GM21786 (cell line): ENCODE data around the gene SPINT2.
"Not testable (repeated sequence)": the region's sequence is repeated elsewhere in the genome, so short reads cannot be mapped to it uniquely, and the experiment has no call there.

Experiments
- ATAC-seq: cut with Tn5 transposase; IDR thresholded peaks from one replicate; pipeline ENCODE4 v1.9.1; 2021; ENCODE audit not compliant: unreplicated experiment

SPINT2 gene

DNA sequence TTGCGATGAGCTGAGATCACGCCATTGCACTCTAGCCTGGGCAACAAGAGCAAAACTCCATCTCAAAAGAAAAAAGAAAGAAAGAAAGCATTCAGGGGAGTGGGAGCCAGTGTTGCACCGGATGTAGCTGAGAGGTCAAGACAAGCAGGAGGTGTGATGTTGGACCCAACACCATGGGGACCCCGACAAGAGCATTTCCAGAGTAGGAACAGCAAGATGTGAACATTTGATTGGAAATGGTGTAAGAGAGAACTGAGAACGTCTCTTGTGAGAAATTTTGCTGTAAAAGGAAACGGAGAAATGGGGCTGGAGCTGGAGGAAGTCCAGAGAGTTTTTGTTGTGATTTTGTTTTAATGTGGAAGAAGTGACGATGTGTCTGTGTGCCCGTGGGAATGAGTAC lies 24.6 kb upstream of the SPINT2 start:
- no peak for ATAC-seq

DNA sequence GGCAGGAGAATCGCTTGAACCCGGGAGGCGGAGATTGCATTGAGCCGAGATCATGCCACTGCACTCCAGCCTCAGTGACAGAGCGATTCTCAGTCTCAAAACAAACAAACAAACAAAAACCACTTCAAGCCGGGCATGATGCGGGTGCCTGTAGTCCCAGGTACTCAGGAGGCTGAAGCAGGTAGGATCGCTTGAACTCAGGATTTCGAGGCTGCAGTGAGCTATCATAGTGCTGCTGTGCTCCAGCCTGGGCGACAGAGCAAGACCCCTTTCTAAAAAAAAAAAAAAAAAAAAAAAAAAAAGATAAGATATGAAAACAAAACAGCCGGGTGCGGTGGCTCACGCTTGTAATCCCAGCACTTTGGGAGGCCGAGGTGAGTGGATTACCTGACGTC lies 21.1 kb upstream of the SPINT2 start:
- no peak for ATAC-seq

DNA sequence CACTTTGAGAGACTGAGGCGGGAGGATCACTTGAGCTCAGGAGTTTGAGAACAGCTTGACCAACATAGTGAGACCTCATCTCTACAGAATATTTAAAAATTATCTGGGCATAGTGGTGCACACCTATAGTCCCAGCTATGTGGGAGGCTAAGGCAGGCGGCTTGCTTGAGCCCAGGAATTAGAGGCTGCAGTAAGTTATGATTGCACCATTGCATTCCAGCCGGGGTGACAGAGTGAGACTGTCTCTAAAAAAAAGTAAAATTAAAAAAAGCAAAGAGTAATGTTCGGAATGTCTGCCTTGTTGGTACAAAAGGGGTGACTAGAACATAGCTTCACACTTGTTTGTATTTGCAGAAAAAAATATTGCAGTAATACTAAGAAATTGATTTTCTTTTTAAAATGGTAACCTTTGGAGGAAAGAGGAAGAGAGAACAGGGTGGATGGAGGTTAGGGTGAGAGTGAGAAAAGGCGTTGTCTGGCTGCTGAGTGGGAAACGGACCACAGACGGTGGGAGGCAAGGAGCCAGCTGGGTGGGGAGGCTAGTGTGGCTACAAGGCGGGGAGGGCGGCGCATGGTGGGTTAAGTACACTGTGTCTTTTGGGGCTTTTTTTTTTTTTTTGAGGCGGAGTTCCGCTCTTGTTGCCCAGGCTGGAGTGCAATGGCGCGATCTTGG lies 18.4 kb upstream of the SPINT2 start:
- ATAC-seq, result no peak

DNA sequence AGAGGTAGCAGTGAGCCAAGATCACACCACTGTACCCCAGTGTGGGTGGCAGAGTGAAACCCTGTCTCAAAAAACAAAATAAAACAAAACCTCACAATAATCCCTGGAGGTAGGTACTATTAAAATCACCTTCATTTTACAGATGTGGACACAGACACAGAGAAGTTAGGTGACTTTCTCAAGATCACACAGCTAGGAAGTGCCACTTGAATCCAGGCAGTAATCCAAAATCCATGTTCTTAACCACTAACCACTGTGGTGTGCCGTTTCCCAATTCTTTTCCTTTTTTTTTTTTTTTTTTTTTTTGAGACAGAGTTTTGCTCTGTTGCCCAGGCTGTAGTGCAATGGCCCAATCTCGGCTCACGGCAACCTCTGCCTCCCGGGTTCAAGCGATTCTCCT lies 17.2 kb upstream of the SPINT2 start:
- ATAC-seq, result no peak

DNA sequence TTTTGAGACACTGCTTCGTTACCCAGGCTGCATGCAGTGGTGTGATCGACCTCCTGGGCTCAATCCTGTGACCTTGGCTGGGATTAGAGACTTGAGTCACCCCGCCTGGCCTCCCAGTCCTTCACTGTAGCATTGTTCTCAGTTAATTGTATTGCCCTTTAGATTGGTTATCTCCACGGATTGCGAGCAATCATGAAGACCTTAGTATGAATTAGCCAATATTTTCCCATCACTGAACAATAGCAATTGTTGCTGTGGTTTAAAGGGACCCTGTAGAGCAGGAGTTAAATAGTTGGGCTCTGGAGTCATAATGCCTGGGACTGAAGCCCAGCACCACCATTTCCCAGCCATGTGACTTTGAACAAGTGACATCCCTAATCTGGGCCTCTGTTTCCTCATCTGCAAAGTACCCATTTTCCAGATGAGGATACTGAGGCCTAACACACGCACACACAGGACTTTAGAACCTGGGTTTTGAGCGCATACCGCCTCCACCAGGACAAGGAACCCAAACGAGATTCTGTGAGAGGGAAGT lies 16.6 kb upstream of the SPINT2 start:
- ATAC-seq, result no peak

DNA sequence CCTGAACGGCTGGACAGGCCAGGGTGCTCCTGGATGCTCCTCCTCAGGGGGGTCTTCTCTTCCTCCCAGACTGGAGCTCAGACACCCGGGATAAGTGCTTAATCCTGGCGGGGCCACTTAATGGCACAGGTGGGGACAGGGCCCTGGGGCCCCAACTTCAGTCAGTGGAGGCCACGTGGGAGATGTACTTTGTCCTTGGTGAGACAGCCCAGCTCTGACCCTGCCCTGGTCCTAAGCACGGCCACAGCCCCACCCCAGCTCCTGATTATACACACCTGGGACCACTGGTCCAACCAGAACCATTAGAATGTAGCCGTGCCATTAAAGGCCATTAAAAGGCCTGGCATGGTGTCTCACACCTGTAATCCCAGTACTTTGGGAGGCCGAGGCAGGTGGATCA lies 16.0 kb upstream of the SPINT2 start:
- no peak for ATAC-seq

DNA sequence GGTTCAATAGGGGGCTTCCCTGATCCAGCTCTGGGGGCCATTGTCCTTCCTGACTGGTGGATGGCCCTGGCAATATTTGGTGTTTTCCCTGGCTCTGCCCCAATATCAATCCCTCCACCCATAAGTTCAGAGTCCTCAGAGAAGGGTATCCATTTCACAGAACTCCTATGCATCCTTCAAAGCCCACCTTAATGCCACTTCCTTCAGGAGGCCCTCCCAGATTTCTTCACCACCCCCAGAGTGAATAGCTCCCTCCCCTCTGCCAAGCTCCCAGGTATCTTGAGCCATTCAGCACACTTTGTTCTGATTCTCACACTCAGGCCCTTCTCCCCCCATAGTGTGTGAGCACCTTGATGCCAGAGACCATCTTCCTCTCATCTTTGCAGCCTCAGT lies 13.9 kb upstream of the SPINT2 start:
- ATAC-seq, result no peak

DNA sequence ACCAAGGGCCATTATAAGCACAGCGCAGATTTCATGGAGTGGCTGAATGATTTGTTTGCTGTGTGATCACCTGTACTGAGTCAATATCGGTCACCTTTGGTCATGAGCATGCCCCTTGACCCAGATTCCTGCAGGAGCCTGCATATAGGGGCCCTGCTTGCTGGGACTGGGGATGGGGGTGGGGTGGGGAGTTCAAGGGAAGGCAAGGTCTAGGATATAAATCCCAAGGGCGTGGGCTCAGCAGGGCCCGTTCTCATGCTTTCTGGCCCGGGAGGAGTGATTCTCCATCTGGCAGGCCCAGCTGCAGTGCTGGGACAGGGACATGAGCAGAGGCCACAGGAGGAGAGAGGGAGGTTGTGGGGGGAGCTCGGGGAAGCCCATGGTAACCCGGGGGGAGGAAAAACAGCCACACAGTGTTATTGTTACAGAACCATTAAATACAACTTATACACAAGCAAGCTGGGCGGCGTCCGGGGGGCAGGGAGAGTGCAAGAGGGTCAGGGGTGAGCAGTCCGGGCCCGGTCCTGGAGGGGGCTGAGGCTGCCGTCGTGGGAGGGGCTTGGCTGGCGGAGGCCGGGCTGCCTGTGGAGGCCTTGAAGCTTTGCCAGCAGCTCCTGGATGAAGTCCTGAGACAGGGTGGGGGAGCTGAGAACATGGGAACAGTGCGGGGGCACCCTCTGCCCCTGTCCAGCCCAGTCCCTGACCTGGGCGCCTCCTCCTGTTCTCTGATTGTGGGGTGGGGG lies 13.4 kb upstream of the SPINT2 start:
- no peak for ATAC-seq

DNA sequence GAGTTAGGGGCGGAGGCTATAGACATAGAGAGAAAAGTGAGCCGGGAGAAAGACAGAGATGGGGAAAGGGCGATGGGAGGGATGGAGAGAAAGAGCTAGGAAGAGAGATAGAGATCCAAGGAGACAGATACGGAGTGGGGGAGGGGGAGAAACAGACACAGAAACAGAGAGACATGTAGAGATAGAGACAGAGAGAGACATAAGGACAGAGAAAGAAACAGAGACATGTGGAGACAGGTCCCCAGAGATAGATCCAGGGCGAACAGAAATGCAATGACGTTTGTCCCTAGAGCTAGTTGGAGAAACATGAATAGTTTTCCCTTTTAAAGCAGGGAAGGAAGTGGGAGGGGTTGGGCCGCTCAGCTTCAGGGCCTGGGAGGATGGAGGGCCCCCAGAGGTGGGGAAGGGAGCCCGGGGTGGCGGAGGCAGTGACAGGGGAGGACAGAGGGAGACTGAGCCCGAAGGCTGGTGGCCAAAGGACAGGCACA lies 12.8 kb upstream of the SPINT2 start:
- ATAC-seq, result no peak

DNA sequence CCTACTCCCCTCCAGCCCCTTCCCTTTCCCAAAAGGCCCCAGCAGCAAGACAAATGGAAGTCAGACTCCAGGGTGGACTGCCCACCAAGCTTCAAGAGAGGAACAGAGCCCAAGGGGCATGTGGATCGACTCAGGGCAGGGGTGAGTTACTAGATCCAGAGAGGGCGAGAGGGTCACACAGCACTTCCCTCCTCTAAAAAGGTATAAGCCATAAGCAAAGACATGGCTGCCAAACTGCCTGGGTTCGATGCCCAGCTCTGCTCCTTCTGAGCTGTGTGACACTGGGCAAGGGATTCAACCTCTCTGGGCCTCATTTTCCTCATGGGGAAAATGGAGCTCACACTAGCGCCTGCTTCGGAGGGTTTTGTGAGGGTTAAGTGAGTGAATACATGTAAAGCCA lies 12.0 kb upstream of the SPINT2 start:
- ATAC-seq, result no peak

DNA sequence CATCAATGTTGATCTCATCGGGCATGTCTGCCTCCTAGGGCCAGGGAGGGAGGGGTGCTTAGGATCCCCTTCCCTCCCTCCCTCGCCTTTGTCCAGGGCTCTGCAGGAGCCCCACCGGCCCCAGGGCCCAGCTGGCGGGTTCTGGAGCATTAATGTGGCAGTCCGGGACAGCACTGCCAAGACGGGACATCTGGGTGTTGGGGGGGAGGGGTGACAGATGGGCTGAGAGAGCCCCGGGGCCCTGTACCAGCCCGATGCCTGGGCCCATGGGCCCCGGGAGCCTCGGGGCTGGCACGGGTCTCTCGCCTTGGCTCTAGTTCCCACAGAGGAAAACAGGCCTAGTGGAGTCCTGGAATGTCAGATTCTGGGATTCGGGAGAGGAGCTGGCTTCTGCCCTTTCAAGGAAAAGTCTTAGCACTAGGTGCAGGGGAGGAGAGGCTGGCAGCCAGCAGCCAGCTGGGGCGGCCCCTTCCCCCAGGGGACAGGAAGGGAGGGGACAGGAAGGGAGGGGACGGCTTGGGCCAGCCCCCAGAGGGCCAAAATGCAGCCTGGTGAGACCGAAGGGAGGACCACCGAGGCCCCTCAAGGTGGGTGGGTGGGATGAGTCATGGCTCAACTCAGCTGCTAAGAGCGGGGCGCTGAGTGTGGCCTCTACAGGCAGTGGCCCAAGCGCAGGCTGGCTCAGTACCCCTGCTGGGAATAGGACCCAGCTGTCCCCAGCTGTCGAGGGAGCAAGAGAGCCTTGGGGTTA lies 11.3 kb upstream of the SPINT2 start:
- ATAC-seq, result no peak

DNA sequence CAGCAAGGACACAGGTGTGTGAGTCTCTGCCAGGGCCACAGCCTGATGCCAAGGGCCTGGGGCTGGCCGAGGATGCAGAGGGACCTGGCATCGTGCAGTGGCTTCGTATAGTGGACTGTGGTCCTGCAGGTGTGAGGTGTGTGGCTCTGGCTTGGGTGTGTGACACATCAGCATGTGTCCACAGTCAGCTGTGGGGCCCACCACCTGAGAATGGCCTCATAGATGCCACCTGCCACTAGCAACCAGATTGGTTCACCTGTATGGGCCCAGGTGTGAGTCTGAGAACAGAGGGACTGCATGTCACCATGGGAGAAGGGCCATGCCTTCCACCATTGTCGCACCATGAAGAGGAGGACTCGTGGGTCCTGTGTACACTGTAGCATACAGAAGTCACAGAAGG lies 10.6 kb upstream of the SPINT2 start:
- no peak for ATAC-seq

DNA sequence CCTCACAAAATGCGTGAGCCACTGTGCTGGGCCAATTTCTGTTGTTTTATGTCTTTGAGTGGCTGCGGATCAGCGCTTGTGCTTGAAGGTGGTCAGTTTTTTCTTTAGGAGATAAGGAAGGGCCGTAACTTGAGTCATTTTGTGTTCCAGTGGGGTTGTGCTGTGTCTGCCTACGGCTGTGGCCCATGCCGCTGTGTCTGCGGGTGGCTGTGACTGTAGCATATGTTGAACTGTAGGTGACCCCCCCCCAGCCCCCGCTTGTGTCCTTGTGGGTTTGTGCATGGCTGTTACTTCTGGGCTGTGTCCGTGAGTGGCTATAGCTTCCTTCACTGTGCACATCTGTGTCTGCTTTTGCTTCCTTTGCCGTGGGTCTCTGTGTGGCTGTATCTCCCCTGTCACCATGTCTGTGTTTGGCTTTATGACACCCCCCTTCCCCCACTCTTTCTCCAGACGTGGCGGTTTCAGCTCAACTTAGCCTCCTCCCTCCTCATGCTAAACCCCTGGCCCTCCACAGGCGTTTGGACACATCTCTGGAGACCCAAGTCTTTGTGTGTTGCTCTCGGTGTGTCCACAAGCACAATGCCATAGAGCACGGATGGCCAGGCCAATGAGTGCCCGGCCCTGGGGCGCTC lies 8.9 kb upstream of the SPINT2 start:
- ATAC-seq, result no peak

DNA sequence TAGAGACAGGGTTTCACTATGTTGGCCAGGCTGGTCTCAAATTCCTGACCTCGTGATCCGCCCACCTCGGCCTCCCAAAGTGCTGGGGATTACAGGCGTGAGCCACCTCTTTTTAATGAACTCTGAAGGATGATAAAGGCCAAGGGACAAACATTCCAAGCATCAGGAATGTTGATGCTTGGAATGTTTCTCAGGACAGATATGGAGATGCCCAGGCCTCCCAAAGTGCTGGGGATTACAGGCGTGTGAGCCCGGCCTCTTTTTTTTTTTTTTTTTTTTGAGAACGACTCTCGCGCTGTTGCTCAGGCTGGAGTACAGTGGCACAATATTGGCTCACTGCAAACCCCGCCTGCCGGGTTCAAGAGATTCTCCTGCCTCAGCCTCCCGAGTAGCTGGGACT lies 2.4 kb upstream of the SPINT2 start:
- not testable (repeated sequence) for ATAC-seq

DNA sequence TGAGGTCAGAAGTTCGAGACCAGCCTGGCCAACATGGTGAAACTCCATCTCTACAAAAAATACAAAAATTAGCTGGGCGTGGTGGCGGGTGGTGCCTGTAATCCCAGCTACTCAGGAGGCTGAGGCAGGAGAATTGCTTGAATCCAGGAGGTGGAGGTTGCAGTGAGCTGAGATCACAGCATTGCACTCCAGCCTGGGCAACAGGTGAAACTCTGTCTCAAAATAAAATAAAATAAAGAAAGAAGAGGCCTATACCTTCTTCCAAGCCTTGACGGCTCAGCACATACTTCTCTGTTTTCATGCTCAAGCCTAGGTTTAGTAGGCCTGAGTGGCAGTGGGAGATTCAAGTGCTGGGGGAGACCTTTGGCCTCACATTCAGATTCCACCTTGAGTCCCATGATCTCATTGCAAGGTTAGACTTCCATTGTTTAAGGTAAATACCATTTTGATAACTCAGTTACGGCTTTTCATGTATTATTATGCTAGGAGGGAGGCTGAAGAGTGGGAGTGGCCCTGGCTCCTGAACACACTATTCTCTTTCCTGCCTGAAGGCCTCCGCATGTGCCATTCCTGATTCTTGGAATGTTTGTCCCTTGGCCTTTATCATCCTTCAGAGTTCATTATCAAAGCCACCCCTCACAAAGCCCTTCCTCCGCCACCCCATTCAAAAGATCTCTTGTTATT lies 1.6 kb upstream of the SPINT2 start:
- no peak for ATAC-seq

DNA sequence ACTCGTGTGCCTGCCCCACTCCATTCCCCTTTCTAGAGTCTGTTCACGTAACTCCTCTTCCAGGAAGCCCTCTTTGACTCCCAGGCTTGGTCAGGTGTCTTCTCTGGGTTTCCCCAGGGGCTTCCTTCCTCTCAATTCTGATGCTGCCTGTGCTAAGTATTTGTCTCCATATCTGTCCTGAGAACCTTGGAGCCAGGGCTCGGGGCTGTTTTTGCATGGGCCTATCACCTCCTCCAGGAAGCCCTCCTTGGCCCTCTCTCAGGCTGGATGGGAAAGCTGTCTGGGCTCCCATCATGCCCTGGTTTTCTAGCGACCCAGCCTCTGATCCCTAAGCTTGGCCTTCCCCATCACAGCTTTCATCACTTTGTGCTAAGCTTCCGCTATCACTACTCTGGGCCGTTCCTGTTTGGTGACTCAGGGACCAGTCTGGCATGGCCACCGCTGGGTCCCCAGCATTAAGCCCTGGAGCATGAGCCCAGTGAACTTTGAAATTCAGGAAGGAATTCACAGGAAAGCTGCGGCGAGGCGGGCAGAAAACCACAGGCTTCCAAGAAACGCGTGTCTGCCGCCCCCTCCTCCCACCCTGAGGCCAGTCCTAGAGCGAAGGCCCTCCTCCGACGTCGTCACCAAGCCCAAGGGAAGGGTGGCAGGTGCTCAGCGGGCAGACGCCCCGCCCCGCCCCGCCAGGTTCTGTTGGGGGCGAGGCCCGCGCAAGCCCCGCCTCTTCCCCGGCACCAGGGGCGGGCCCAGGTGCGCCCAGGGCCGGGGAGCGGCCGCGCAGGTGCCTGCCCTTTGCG lies 486 bp upstream of the SPINT2 start:
- ATAC-seq, result no peak

DNA sequence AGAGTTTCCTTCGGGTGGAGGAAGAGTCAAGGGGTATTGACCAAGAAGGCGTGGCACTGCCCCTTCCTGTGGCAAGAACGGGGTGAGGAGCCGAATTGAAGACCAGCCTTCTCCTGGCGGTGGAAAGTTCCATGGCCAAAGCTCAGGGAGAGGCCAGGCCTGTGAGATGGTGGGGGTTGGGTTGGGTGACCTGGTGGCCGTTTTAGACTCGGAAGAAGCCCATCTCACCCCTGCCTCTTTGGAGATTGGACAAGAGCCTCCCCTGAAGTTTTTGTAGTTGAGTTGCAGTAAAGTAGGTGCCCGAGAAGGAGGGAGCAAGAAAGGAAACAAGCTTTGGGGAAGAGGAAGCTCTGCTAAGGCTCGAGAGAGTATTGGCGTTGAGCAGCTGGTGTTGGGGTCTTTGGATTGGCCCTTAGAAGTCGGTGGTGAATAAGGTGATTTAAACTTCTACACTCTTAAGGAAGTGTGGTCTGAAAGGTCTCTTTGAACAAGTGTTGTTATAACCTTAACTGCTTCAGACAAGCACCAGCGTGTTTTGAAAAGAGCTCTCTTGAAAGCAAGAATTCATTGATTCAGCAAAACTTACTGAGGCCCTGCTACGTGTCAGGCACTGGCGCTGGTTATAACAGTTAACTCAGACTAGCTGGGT lies 964 bp downstream of the SPINT2 start:
- ATAC-seq, result no peak

DNA sequence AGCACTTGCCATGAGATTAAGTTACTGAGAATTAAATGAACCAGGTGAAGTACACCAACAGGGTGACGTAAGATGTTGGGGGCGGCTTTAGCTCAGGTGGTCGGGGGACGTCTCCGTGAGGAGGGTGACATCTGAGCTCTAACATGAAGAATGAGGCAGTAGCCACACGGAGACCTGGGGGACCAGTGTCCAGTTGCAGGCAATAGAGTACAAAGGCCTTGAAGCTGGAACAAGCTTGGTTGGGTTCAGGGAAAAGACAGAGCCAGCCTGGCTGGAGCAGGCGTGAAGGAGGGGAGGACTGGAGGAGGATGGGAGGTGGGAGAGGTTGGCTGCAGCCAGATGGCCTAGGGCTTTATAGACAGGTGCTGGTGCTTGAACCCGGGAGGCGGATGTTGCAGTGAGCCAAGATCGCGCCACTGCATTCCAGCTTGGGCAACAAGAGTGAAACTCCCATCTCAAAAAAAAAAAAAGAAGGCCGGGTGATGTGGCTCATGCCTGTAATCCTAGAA lies 1.6 kb downstream of the SPINT2 start:
- no peak for ATAC-seq

DNA sequence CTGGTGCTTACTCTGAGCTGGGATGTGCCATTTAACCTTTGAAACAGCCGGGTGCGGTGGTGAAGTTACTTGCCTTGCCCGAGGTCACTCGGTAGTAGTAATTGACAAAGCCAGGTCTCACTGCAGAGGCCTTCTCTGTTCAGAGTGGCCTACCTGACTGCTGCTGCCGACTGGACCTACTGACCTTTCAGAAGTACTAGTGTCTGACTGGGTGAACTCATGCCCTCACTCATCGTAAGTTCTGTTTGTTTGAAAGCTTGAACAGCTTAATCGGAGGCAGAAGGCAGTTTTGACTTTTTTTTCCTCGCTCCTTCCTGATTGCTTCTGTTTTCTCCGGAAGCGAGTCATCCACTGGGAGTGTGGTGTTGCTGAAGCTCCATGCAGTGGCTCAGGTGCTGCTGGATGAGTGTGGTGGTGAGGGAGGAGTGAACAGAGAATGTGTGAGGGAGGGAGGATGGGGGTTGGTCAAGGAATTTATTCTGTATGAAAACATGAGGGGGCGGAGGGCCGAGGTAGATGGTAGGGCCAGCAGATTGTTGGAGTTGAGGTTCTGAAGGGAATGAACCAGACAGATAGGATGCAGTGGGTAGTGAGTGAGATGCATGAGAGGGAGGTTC lies 2.7 kb downstream of the SPINT2 start:
- no peak for ATAC-seq
